ENCODE data around the gene EXT2.

DNA sequence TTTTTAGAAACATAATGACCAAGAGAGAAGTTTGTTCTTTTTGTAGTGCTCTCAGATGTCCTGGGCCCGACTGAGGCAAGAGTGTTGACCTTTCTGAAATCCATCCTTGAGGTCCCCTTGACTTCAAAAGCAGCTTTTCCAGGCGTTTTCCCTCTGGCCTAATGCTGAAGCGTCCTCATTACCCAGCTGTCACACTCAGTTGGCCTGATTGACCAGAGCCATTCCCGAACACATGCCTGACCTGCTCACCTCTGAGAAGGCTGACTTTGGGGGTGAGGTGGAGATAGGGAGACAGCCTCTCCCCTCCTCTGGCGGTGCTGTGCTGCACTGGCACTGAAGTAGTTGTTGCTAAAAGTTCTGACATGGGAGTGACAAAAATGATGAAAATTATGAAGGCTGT is 147.6 kb downstream of the EXT2 start:
- TF ChIP-seq, protein P1, sequence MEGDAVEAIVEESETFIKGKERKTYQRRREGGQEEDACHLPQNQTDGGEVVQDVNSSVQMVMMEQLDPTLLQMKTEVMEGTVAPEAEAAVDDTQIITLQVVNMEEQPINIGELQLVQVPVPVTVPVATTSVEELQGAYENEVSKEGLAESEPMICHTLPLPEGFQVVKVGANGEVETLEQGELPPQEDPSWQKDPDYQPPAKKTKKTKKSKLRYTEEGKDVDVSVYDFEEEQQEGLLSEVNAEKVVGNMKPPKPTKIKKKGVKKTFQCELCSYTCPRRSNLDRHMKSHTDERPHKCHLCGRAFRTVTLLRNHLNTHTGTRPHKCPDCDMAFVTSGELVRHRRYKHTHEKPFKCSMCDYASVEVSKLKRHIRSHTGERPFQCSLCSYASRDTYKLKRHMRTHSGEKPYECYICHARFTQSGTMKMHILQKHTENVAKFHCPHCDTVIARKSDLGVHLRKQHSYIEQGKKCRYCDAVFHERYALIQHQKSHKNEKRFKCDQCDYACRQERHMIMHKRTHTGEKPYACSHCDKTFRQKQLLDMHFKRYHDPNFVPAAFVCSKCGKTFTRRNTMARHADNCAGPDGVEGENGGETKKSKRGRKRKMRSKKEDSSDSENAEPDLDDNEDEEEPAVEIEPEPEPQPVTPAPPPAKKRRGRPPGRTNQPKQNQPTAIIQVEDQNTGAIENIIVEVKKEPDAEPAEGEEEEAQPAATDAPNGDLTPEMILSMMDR (conservative IDR thresholded peaks at IDR 0.05): no peak
- TF ChIP-seq ZFX (IDR thresholded peaks at IDR 0.05): no peak

Measured in C4-2B (cell line).